Ectodermal cell (in vitro differentiated cells): ENCODE data around the gene DNAAF8.
"Not testable (repeated sequence)": the region's sequence is repeated elsewhere in the genome, so short reads cannot be mapped to it uniquely, and the experiment has no call there.

Source experiments
- H3K27ac ChIP-seq: 2 replicates; pipeline ENCODE4 v1.7.0; 2013; ENCODE audit warnings: mild to moderate bottlenecking, low read depth, low read length; ENCODE audit not compliant: insufficient read depth, poor library complexity, severe bottlenecking
- H3K27me3 ChIP-seq: 2 replicates; pipeline ENCODE4 v1.7.0; 2013; ENCODE audit warnings: mild to moderate bottlenecking, low read length; ENCODE audit not compliant: insufficient read depth, control insufficient read depth, poor library complexity, severe bottlenecking
- H3K36me3 ChIP-seq: one replicate; pipeline ENCODE4 v1.7.0; 2013; ENCODE audit warnings: low read length; ENCODE audit not compliant: control insufficient read depth, insufficient read depth
- H3K4me1 ChIP-seq: one replicate; pipeline ENCODE4 v1.7.0; 2013; ENCODE audit warnings: low read length; ENCODE audit not compliant: control insufficient read depth, insufficient read depth
- H3K4me3 ChIP-seq: 2 replicates; pipeline ENCODE4 v1.7.0; 2013; ENCODE audit warnings: low read depth, low read length, control low read depth; ENCODE audit not compliant: insufficient read depth
- H3K9me3 ChIP-seq: 2 replicates; pipeline ENCODE4 v1.7.0; 2013; ENCODE audit warnings: mild to moderate bottlenecking, low read length, moderate library complexity; ENCODE audit not compliant: control insufficient read depth
- WGBS, 2 experiments: methylation state at CpG; one replicate each; pipeline ENCODE4 v1.1.7; 2013; ENCODE audit warnings: missing lambda C conversion rate in 2 of 2; 5-methylcytosine and 5-hydroxymethylcytosine counted together

DNAAF8 gene

DNA sequence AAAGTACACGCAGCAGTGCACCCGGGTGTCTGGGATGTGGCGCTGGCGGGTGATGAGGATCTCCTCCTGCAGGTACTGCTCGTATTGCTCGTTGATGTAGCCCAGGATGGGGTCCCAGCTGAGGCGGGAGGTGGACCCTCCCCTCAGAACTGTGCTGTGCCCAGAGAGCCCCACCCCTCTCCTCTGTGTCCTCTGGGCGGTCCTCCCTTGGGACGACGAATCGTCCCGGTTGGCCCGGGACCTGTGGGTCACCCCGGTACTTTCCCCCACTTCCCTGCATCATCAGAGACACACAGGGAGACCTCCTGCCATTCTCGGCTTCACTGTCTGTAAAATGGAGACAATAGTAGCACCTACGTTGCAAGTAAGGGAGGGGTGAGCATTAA, 49.6 kb downstream of the DNAAF8 start:
- no peak overlapping the region for H3K4me3 ChIP-seq

DNA sequence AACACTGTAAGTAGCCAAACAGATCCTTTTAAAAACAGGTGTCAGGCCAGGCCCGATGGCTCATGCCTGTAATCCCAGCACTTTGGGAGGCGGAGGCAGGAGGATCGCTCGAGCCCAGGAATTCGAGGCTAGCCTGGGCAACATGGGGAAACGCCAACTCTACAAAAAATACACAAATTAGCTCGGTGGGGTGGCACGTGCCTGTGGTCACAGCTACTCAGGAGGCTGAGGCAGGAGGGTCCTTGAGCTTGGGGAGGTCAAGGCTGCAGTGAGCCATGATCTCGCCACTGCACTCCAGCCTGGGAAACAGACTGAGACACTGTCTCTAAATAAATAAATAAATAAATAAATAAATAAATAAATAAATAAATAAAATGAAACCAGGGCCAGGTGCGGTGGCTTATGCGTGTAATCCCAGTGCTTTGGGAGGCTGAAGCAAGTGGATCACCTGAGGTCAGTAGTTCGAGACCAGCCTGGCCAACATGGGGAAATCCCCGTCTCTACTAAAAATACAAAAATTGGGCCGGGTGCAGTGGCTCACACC, 50.2 kb downstream of the DNAAF8 start:
- H3K4me3 ChIP-seq, H3K36me3 ChIP-seq, H3K27me3 ChIP-seq, H3K4me1 ChIP-seq, H3K9me3 ChIP-seq, H3K27ac ChIP-seq: not testable (repeated sequence)
- WGBS, 2 experiments: 91 to 95% methylated on average over 14 of the region's 14 CpGs

More for the DNA sequence above, 49.6 kb downstream of the DNAAF8 start:
- H3K27me3 ChIP-seq: no peaks in the 10 kb centered on the region
- H3K9me3 ChIP-seq: no peaks in the 10 kb centered on the region
- no peaks in the 10 kb centered on the region for H3K36me3 ChIP-seq
- H3K4me1 ChIP-seq: peaks cover 6% of the 10 kb centered on the region
- no peak overlapping the region for H3K27ac ChIP-seq
- 77 to 78% methylated on average over 16 of the region's 16 CpGs for WGBS, 2 experiments

DNA sequence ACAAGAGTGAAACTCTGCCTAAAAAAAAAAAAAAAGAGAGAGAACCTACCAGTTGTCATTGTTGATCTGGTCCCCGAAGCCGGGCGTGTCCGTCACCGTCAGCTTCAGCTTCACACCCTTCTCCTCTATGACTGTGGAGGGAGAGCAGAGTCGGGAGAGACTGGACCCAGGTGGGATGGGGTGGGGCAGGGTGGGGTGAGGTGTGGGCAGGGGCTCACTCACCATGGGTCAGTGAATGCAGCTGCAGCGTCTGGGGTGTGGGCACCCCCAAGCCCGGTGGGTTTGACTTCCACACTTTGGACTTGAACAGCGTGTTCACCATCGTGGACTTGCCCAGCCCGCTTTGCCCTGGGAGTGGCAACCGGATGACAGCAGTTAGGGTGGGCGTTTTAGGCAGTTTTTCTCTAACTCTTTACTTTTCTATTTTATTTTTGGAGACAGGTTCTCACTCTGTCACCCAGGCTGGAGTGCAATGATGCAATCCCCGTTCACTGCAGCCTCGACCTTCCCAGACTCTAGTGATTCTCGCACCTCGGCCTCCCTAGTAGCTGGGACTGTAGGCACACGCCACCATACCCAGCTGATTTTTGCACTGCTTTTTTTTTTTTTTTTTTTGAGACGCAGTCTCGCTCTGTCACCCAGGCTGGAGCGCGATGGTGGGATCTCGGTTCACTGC, 51.6 kb downstream of the DNAAF8 start:
- no peaks in the 10 kb centered on the region for H3K9me3 ChIP-seq
- H3K4me3 ChIP-seq: no peak overlapping the region
- 93 to 96% methylated on average over 23 of the region's 23 CpGs for WGBS, 2 experiments
- H3K36me3 ChIP-seq: no peaks in the 10 kb centered on the region
- H3K4me1 ChIP-seq: peaks cover 6% of the 10 kb centered on the region
- no peak overlapping the region for H3K27ac ChIP-seq
- H3K27me3 ChIP-seq: no peaks in the 10 kb centered on the region

GRCh38 chr16:4787068-4787467, 52.7 kb downstream of the DNAAF8 start:
- H3K27me3 ChIP-seq: no peaks in the 10 kb centered on the region
- no peak overlapping the region for H3K27ac ChIP-seq
- no peaks in the 10 kb centered on the region for H3K36me3 ChIP-seq
- peaks cover 6% of the 10 kb centered on the region for H3K4me1 ChIP-seq
- H3K4me3 ChIP-seq: no peak overlapping the region
- no peaks in the 10 kb centered on the region for H3K9me3 ChIP-seq
- 93 to 95% methylated on average over 8 of the region's 8 CpGs for WGBS, 2 experiments

DNA sequence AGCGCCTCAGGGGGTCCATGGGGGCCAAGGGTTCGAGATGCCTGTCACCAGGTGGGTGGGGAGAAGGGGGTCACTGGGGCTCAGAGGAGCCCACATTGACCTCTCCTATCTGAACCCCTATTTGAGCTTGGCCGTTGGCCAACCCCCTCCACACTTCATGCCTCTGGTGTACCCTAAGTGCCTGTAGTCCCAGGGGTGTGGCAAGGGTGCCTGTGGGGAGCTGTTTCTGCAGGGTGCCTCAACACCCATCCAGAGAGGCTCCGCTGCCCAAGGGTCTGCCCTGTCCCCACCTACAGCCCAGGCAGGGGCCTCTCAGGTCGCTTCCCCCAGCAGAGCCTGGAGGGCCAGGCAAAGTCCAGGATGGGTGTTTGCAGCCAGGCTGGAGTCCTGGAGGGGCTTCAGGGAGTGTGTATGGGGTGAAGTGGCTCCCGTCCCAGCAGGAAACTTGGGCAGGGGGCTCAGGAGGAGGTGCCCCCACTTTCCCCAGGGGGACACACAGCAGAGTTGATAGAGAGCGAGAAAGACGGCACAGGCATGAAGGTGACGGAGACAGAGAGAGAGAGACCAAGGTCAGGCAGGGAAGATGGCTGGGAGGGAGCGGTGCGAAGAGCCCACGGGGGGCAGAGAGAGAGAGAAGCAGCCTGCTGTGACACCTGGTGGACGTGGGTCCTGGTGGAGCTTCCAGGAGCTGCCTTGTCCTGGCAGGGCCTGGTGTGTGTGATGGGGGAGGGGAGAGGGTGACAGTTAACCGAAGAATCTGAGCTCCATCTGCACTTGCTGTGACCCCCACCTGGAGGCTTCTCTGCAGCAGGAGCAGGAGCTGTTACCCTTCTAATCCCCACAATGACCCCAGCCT, 53.5 kb downstream of the DNAAF8 start, which contains the start of gene SEPTIN12:
Gene SEPTIN12, minus strand, starts transcription at position 719 of the 856 bp plus-strand sequence. Its CDS starts 700 bp downstream, at position 19.
- Histone ChIP-seq H3K4me3 (no peak within 1 kb of the TSS), H3K27ac (no peak within 1 kb of the TSS), H3K36me3 (no peaks in the 10 kb centered on the region), H3K27me3 (no peaks in the 10 kb centered on the region), H3K4me1 (peaks cover 6% of the 10 kb centered on the region), H3K9me3 (no peaks in the 10 kb centered on the region)
- 81% methylated on average over 14 of the region's 14 CpGs for WGBS, 2 experiments

GRCh38 chr16:4788489-4788889, 54.2 kb downstream of the DNAAF8 start:
- Histone ChIP-seq H3K36me3 (no peaks in the 10 kb centered on the region), H3K4me1 (peaks cover 6% of the 10 kb centered on the region), H3K27ac (no peak overlapping the region), H3K9me3 (no peaks in the 10 kb centered on the region), H3K27me3 (no peaks in the 10 kb centered on the region), H3K4me3 (no peak overlapping the region)
- 89 to 92% methylated on average over 9 of the region's 9 CpGs for WGBS, 2 experiments

DNA sequence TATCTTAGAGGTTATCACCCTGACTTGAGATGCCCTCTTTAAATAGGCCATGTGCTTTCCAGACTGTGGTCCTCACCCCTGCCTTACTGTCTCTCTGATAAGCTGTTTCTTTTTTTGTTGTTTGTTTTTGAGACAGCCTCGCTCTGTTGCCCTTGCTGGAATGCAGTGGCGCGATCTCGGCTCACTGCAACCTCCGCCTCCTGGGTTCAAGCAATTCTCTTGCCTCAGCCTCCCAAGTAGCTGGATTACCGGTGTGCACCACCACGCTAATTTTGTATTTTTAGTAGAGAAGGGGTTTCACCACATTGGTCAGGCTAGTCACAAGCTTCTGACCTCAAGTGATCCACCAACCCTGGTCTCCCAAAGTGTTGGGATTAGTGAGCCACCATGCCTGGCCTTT, 54.6 kb downstream of the DNAAF8 start:
- 94% methylated on average over 7 of the region's 7 CpGs for WGBS, 2 experiments
- H3K4me1 ChIP-seq: peaks cover 6% of the 10 kb centered on the region

DNA sequence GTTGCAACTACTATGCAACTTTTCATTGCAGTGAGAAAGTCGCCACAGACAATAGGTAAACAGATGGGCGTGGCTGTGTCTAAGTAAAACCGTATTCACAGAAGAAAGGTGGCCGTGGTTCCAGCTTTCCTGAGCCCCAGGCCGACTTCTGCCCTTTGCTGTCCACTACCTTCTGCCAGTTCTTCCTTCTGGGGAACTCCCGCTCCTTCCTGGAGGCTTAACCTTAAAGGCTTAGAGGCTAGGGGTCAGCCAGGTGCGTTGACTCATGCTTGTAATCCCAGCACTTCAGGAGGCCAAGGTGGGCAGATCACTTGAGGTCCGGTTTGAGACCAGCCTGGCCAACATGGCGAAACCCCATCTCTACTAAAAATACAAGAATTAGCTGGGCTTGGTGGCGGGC, 55.9 kb downstream of the DNAAF8 start:
- Histone ChIP-seq H3K4me3 (no peak overlapping the region), H3K9me3 (no peaks in the 10 kb centered on the region), H3K27me3 (no peaks in the 10 kb centered on the region), H3K36me3 (no peaks in the 10 kb centered on the region), H3K27ac (no peak overlapping the region), H3K4me1 (peaks cover 6% of the 10 kb centered on the region)
- 87 to 92% methylated on average over 10 of the region's 10 CpGs for WGBS, 2 experiments

More for the DNA sequence above, 54.6 kb downstream of the DNAAF8 start:
- no peaks in the 10 kb centered on the region for H3K36me3 ChIP-seq
- no peak overlapping the region for H3K27ac ChIP-seq
- no peaks in the 10 kb centered on the region for H3K9me3 ChIP-seq
- no peak overlapping the region for H3K4me3 ChIP-seq
- no peaks in the 10 kb centered on the region for H3K27me3 ChIP-seq

DNA sequence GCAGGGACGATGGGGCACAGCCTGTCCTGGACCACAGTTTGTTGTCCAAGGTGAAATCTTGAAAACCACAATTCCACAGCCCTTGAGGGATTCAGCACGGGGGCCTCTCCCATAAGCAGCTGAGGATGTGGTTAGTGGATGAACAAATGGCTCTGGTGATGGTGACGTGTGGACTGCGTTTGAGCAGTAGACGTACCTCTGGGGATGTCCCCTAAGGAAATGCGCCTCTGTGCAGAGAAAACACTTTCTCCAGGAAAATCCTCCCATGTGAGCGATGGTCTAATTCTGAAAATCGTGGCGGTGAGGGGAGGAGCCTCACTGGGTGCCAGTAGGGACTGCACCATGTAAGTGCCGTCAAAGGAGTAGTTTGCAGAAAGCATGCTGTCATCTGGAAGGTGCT, 56.5 kb downstream of the DNAAF8 start:
- Histone ChIP-seq H3K4me1 (peaks cover 6% of the 10 kb centered on the region), H3K27ac (no peak overlapping the region), H3K36me3 (no peaks in the 10 kb centered on the region), H3K4me3 (no peak overlapping the region), H3K9me3 (no peaks in the 10 kb centered on the region), H3K27me3 (no peaks in the 10 kb centered on the region)
- 90 to 91% methylated on average over 10 of the region's 10 CpGs for WGBS, 2 experiments

DNA sequence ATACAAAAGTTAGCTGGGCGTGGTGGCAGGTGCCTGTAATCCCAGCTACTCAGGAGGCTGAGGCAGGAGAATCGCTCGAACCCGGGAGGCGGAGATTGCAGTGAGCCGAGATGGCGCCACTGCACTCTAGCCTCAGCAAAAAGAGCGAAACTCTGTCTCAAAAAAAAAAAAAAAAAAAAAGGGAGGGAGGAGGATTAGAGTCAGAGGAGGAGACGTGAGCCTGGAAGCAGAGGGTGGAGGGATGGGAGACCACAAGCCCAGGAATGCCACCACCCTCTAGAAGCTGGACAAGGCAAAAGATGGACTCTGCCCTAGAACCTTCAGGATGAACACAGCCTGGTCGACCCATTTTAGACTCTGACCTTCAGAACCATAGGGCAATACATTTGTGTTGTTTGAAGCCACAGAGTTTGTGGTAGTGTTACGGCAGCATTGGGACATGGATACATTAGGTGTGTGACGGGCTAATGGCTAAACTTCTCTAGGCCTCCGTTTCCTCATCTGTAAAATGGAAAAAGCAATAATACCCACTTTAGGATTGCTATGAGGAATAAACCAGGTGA, 58.7 kb downstream of the DNAAF8 start:
- 83 to 86% methylated on average over 13 of the region's 13 CpGs for WGBS, 2 experiments
- Histone ChIP-seq H3K9me3 (no peaks in the 10 kb centered on the region), H3K27ac (no peak overlapping the region), H3K4me3 (no peak overlapping the region), H3K27me3 (no peaks in the 10 kb centered on the region), H3K36me3 (no peaks in the 10 kb centered on the region), H3K4me1 (peaks cover 2% of the 10 kb centered on the region)
